ENCODE data around the gene DIAPH2.

DIAPH2 gene

GRCh38 chrX:97539970-97540519 is 855.4 kb downstream of the DIAPH2 start:
- TF ChIP-seq EZH2phosphoT487 (IDR thresholded peaks at IDR 0.05; ENCODE audit: low read length): no peak
- TF ChIP-seq, protein P1, sequence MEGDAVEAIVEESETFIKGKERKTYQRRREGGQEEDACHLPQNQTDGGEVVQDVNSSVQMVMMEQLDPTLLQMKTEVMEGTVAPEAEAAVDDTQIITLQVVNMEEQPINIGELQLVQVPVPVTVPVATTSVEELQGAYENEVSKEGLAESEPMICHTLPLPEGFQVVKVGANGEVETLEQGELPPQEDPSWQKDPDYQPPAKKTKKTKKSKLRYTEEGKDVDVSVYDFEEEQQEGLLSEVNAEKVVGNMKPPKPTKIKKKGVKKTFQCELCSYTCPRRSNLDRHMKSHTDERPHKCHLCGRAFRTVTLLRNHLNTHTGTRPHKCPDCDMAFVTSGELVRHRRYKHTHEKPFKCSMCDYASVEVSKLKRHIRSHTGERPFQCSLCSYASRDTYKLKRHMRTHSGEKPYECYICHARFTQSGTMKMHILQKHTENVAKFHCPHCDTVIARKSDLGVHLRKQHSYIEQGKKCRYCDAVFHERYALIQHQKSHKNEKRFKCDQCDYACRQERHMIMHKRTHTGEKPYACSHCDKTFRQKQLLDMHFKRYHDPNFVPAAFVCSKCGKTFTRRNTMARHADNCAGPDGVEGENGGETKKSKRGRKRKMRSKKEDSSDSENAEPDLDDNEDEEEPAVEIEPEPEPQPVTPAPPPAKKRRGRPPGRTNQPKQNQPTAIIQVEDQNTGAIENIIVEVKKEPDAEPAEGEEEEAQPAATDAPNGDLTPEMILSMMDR (IDR thresholded peaks at IDR 0.05; ENCODE audit: low read length): no peak
- no peak for TF ChIP-seq EZH2 (optimal IDR thresholded peaks at IDR 0.05; ENCODE audit: low read depth, low read length)

GRCh38 chrX:97547877-97548578 is 863.4 kb downstream of the DIAPH2 start:
- Histone ChIP-seq H3K9me2 (replicated peaks; ENCODE audit: insufficient read depth, low read length) (no peaks in the 10 kb centered on the region), H3K4me1 (ENCODE audit: low read length) (no peaks in the 10 kb centered on the region), H3K9me3 (replicated peaks; ENCODE audit: insufficient read depth, low read length) (no peaks in the 10 kb centered on the region), H3K4me2 (ENCODE audit: low read depth, low read length) (no peak overlapping the region), H3K36me3 (replicated peaks; ENCODE audit: insufficient read depth, low read length) (no peaks in the 10 kb centered on the region), H3K9ac (ENCODE audit: low read length) (no peak overlapping the region), H4K20me1 (ENCODE audit: insufficient read depth, low read length) (no peaks in the 10 kb centered on the region), H3F3A (ENCODE audit: insufficient read depth, low read length) (no peaks in the 10 kb centered on the region), H3K4me3 (ENCODE audit: low read length) (no peak overlapping the region), H2AFZ (ENCODE audit: low read length) (no peak overlapping the region), H3K27me3 (replicated peaks; ENCODE audit: insufficient read depth, low read length) (no peaks in the 10 kb centered on the region), H3K27ac (ENCODE audit: low read length) (no peak overlapping the region), H3K79me2 (ENCODE audit: low read length) (no peaks in the 10 kb centered on the region)
- TF ChIP-seq EZH2 (optimal IDR thresholded peaks at IDR 0.05; ENCODE audit: low read depth, low read length) (no peak), EZH2phosphoT487 (IDR thresholded peaks at IDR 0.05; ENCODE audit: low read length) (no peak)
- TF ChIP-seq, protein P1 (IDR thresholded peaks at IDR 0.05; ENCODE audit: low read length): no peak
- DNase-seq: no peak

More at GRCh38 chrX:97539970-97540519, 855.4 kb downstream of the DIAPH2 start:
- Histone ChIP-seq H4K20me1 (ENCODE audit: insufficient read depth, low read length) (no peaks in the 10 kb centered on the region), H3K27me3 (replicated peaks; ENCODE audit: insufficient read depth, low read length) (no peaks in the 10 kb centered on the region), H3K4me3 (ENCODE audit: low read length) (no peak overlapping the region), H2AFZ (ENCODE audit: low read length) (no peak overlapping the region), H3K9ac (ENCODE audit: low read length) (no peak overlapping the region), H3K27ac (ENCODE audit: low read length) (no peak overlapping the region), H3K9me2 (replicated peaks; ENCODE audit: insufficient read depth, low read length) (no peaks in the 10 kb centered on the region), H3K4me1 (ENCODE audit: low read length) (peaks cover 4% of the 10 kb centered on the region), H3K9me3 (replicated peaks; ENCODE audit: insufficient read depth, low read length) (no peaks in the 10 kb centered on the region), H3F3A (ENCODE audit: insufficient read depth, low read length) (0 out of 2 replicates have a peak, but pooled peaks cover 2% of the 10 kb centered on the region), H3K36me3 (replicated peaks; ENCODE audit: insufficient read depth, low read length) (no peaks in the 10 kb centered on the region), H3K79me2 (ENCODE audit: low read length) (no peaks in the 10 kb centered on the region), H3K4me2 (ENCODE audit: low read depth, low read length) (no peak overlapping the region)
- no peak for DNase-seq

- Histone ChIP-seq H3K4me3 (ENCODE audit: low read length) (no peak overlapping the region), H3K36me3 (replicated peaks; ENCODE audit: insufficient read depth, low read length) (no peaks in the 10 kb centered on the region), H3K9ac (ENCODE audit: low read length) (no peak overlapping the region), H3K9me2 (replicated peaks; ENCODE audit: insufficient read depth, low read length) (no peaks in the 10 kb centered on the region), H3K27ac (ENCODE audit: low read length) (no peak overlapping the region), H3K4me1 (ENCODE audit: low read length) (no peaks in the 10 kb centered on the region), H3K9me3 (replicated peaks; ENCODE audit: insufficient read depth, low read length) (no peaks in the 10 kb centered on the region), H3K79me2 (ENCODE audit: low read length) (no peaks in the 10 kb centered on the region), H4K20me1 (ENCODE audit: insufficient read depth, low read length) (no peaks in the 10 kb centered on the region), H2AFZ (ENCODE audit: low read length) (no peak overlapping the region), H3F3A (ENCODE audit: insufficient read depth, low read length) (no peaks in the 10 kb centered on the region), H3K4me2 (ENCODE audit: low read depth, low read length) (no peak overlapping the region), H3K27me3 (replicated peaks; ENCODE audit: insufficient read depth, low read length) (no peaks in the 10 kb centered on the region)
- DNase-seq: no peak
- TF ChIP-seq, protein P1 (IDR thresholded peaks at IDR 0.05; ENCODE audit: low read length): no peak
- TF ChIP-seq EZH2 (optimal IDR thresholded peaks at IDR 0.05; ENCODE audit: low read depth, low read length): no peak
- TF ChIP-seq EZH2phosphoT487 (IDR thresholded peaks at IDR 0.05; ENCODE audit: low read length): no peak
These were observed 867.2 kb downstream of the DIAPH2 start for GRCh38 chrX:97551821-97552220.
